ENCODE results near the gene RTP5.

Gene RTP5

DNA sequence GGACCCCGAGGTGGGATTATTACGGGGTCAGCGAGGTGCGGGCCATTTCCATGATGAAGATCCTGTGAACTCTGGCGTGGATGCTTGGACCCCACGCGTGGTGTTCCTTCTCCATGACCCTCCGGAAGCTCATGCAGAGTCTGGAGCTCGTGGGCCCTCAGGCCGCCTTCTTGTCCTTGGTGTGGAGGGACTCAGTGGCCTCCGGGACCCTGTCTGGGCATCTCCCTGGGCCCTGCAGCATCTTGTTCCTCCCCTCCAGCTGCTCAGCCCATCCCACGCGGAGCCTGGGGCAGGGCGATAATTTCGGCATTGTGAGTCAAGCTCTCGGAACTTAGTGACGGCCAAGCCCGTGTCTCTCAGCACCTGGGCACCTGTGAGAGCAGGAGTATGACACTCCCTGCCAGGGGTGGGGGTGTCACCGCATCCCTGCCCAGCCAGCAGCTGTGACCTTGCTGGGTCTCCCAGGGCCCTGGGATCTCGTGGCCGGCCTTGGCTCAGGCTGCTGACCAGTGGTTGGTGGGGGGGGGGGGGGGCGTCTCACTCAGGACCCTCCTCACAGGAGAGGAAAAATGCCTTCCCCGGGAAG, 24.6 kb downstream of the RTP5 start:
- peak overlapping the region; percentile 64; the same call in 1 of the 2 replicates for H3K27ac ChIP-seq
- peak; percentile 75 for DNase-seq (ENCODE audit: low spot score)
- POLR2A ChIA-PET (ENCODE audit: low non-redundant PET): no interaction called here
- CTCF ChIA-PET: interaction anchor here (0.5 kb wide), 1 partner anchor 11 kb away, joined by 3 read pairs; no protein-coding TSS in a partner anchor
- TF ChIP-seq, protein P1, sequence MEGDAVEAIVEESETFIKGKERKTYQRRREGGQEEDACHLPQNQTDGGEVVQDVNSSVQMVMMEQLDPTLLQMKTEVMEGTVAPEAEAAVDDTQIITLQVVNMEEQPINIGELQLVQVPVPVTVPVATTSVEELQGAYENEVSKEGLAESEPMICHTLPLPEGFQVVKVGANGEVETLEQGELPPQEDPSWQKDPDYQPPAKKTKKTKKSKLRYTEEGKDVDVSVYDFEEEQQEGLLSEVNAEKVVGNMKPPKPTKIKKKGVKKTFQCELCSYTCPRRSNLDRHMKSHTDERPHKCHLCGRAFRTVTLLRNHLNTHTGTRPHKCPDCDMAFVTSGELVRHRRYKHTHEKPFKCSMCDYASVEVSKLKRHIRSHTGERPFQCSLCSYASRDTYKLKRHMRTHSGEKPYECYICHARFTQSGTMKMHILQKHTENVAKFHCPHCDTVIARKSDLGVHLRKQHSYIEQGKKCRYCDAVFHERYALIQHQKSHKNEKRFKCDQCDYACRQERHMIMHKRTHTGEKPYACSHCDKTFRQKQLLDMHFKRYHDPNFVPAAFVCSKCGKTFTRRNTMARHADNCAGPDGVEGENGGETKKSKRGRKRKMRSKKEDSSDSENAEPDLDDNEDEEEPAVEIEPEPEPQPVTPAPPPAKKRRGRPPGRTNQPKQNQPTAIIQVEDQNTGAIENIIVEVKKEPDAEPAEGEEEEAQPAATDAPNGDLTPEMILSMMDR (conservative IDR thresholded peaks at IDR 0.05; ENCODE audit: low read depth): no peak

DNA sequence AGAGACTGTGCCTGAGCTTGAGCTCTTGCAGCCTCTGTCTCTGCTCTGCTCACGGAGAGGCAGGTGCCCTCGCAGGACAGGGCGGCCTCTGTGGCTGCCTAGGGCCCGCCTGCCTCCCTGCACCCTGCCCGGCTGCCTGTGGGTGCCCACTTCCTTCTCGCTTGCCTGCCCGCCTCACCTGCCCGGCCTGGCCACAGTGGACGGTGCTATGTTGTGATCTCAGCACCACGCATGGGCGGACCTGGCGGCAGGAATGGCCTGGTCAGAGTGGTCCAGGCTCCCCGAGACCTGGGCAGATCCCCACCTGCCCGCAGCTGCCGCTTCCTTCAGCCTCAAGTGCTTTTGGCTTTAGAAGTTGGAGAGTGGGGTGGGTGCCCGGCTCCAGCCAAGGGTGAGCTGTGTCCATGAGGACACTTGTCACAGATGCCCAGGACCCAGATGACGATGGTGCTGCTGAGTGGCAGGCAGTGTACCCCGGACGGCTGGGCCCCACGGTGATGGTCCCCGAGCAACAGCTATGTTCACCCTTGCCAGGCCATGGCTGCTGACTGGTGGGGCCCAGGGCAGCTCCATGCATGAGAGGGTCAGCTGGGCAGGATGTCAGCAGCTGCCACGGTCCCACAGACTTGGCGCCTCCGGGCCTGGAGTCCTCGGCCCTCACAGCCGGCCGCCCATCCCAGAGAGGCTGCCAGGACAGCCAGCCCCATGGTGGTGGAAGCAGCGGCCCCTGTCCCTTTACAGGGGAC, 25.3 kb downstream of the RTP5 start:
- DNase-seq (ENCODE audit: low spot score): no peak
- TF ChIP-seq, protein P1 (conservative IDR thresholded peaks at IDR 0.05; ENCODE audit: low read depth): no peak
- ChIA-PET CTCF (no interaction called here), POLR2A (ENCODE audit: low non-redundant PET) (no interaction called here)
- H3K27ac ChIP-seq: peak overlapping the region; percentile 64

DNA sequence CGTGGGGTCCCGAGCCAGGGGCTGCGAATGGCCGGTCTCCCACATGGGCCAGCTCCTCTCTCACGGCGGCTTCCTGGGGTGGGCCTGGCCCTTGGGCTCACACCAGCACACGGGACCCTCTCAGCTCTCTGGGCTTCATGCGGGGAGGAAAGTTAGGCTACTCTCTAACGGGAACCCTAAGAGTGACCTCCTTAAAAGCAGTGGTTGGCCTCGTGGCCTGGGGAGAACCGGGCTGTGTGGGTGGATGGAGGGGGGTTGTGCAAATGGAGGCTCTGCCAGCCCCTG, 25.8 kb downstream of the RTP5 start:
- DNase-seq (ENCODE audit: low spot score): no peak
- POLR2A ChIA-PET (ENCODE audit: low non-redundant PET): no interaction called here
- TF ChIP-seq, protein P1 (conservative IDR thresholded peaks at IDR 0.05; ENCODE audit: low read depth): no peak
- H3K27ac ChIP-seq: peak overlapping the region; percentile 64
- CTCF ChIA-PET: no interaction called here

DNA sequence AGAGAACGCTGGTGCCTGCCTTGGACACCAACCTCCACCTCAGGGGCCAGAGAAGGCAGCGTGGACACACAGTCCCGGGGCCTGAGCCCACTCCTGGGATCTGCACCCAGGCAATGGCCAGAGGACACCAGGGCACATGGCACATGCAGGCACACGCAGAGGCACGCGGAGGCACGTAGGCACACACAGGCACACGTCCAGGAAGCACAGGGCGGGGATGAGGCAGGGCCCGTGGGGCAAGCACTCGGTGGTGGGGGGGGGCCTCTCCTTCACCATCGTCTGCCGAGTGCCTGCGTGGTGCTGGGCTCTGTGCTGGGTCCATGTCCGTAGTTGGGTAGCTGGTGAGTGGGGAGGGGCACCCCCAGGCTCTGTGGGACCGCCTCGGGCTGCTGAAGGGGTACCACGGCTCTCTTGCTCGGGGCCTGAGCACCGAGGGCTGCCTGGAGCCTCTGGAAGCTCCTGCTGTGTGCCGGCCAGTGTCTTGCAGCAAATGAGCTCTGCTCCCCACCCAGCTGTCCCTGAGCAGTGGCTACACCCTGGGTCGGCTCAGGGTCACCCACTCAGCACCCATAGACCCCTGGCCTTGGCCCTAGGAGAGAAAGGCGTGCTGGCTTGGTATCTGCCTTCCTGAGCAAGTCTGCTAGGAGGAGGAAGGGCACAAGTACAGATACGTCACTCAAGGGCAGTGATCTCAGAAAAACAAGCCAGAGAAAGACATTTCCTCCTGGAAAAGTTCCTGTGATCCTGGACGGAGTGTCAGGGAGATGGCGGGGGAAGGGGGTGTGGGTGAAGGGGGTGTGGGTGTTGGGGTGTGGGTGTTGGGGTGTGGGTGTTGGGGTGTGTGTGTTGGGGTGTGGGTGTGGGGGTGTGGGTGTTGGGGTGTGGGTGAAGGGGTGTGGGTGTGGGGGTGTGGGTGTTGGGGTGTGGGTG, 26.4 kb downstream of the RTP5 start:
- ChIA-PET POLR2A (ENCODE audit: low non-redundant PET) (no interaction called here), CTCF (no interaction called here)
- TF ChIP-seq, protein P1 (conservative IDR thresholded peaks at IDR 0.05; ENCODE audit: low read depth): no peak
- peak; percentile 13 for DNase-seq (ENCODE audit: low spot score)
- H3K27ac ChIP-seq: peak overlapping the region; percentile 64

DNA sequence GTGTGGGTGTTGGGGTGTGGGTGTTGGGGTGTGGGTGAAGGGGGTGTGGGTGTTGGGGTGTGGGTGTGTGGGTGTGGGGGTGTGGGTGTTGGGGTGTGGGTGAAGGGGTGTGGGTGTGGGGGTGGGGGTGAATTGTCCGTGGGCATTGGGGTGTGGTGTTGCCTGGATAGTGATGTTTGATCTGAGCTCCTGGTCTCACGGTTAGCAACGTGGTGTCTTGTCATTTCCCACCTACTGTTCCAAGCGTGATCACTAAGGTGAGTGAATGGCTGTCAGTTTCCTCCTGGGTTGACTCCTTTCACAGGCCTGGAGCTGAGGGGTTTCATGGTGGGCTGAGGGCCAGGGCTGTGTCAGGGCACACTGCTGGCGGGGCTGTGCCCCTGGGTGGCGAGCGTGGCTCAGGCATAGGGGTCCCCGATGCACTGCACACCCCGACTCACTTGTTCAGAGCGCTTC, 27.2 kb downstream of the RTP5 start:
- CTCF ChIA-PET: no interaction called here
- POLR2A ChIA-PET (ENCODE audit: low non-redundant PET): no interaction called here

More for the DNA sequence above, 27.2 kb downstream of the RTP5 start:
- DNase-seq (ENCODE audit: low spot score): no peak
- TF ChIP-seq, protein P1 (conservative IDR thresholded peaks at IDR 0.05; ENCODE audit: low read depth): no peak
- peak overlapping the region; percentile 32 for H3K27ac ChIP-seq
